Gastroesophageal sphincter (tissue), 3 donors: Measurements from ENCODE around the gene ITGB5.

Source experiments
- CTCF ChIP-seq, 4 experiments: fragments of 200-600 bp in 2 of 4; fragments of 450-650 bp in 2 of 4; sonication (generic) in 1 of 4; IDR thresholded peaks; one replicate each; pipeline ENCODE4 v1.5.1; 2017 to 2019; ENCODE audit warnings: antibody characterized with exemption in 4 of 4, mild to moderate bottlenecking in 2 of 4, moderate library complexity in 2 of 4
- EP300 ChIP-seq: sonication (generic); formaldehyde crosslinking; IDR thresholded peaks from one replicate; pipeline ENCODE4 v1.6.1; 2017; ENCODE audit warnings: antibody characterized with exemption, mild to moderate bottlenecking
- POLR2A ChIP-seq, 2 donors: fragments of 450-650 bp; IDR thresholded peaks; one replicate each; pipeline ENCODE4 v1.6.1; 2017; ENCODE audit warnings: antibody characterized with exemption in 2 of 2, mild to moderate bottlenecking in 2 of 2, moderate library complexity in 1 of 2
- POLR2AphosphoS5 ChIP-seq: sonication (generic); formaldehyde crosslinking; IDR thresholded peaks from one replicate; pipeline ENCODE4 v1.6.1; 2017; ENCODE audit warnings: antibody characterized with exemption

DNA sequence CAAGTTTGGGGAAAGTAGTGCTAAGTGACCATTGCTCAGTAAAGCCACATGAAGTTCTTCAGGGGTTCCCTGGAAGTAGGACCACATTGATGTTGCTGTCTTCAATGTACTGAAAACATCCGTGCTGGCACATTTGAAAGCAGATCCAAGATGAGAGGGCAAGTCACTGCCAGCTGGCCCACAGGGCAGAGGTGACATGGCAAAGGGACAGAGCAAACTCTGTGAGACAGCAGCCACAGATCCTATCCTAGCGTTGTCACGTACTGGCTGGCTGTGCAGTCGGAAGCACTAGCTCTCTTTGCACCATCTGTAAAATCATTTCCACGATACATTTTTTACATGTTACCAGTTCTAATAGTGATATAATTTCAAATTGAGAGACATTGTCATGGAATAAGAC is 33.6 kb upstream of the ITGB5 start:
- no peak for TF ChIP-seq CTCF (IDR thresholded peaks at IDR 0.05)
- TF ChIP-seq POLR2A (IDR thresholded peaks at IDR 0.05) = no peak
- no peak for TF ChIP-seq POLR2AphosphoS5
- no peak for TF ChIP-seq EP300
